ENCODE results near the gene CHURC1. TPM values are rescaled to one million over a fixed set of nuclear protein-coding genes. Genes with fewer than 3 reads are reported as not detected.

CHURC1 gene
- total RNA-seq, 2 donors from 2014 or later, result 70.9 to 102 TPM

GRCh38 chr14:64939817-64940190 lies 25.5 kb downstream of the CHURC1 start:
- Histone ChIP-seq H3K27ac (no peak overlapping the region), H3K27me3 (no peaks in the 10 kb centered on the region), H3K9me3 (no peaks in the 10 kb centered on the region), H3K4me3 (no peak overlapping the region), H3K4me1 (peaks cover 0 to 19% of the 10 kb centered on the region in 2 donors), H3K36me3 (no peaks in the 10 kb centered on the region)
- DNase-seq (ENCODE audit: low spot score), result no peak
- no peak for TF ChIP-seq CTCF (IDR thresholded peaks at IDR 0.05)

GRCh38 chr14:64940336-64940910 lies 26.2 kb downstream of the CHURC1 start:
- TF ChIP-seq CTCF (IDR thresholded peaks at IDR 0.05), result no peak
- H3K27ac ChIP-seq, result no peak overlapping the region
- no peaks in the 10 kb centered on the region for H3K27me3 ChIP-seq
- no peaks in the 10 kb centered on the region for H3K9me3 ChIP-seq
- peaks cover 0 to 12% of the 10 kb centered on the region in 2 donors for H3K4me1 ChIP-seq
- no peak for DNase-seq (ENCODE audit: low spot score)
- no peak overlapping the region for H3K4me3 ChIP-seq
- H3K36me3 ChIP-seq, result no peaks in the 10 kb centered on the region

GRCh38 chr14:64942531-64943111 lies 28.4 kb downstream of the CHURC1 start, which contains the start of gene GPX2:
TSS of gene GPX2 (minus strand) at chr14:64942745. CDS start at chr14:64942726, 19 bp downstream.
- no peaks in the 10 kb centered on the region for H3K27me3 ChIP-seq
- TF ChIP-seq CTCF (IDR thresholded peaks at IDR 0.05), result no peak
- H3K27ac ChIP-seq, result no peak within 1 kb of the TSS
- peaks cover 2% of the 10 kb centered on the region for H3K36me3 ChIP-seq
- DNase-seq (ENCODE audit: low spot score), result peak; percentile 46
- H3K4me3 ChIP-seq, result no peak within 1 kb of the TSS
- peaks cover 0 to 3% of the 10 kb centered on the region in 2 donors for H3K4me1 ChIP-seq
- no peaks in the 10 kb centered on the region for H3K9me3 ChIP-seq

GRCh38 chr14:64943556-64943955 lies 29.3 kb downstream of the CHURC1 start:
- Histone ChIP-seq H3K9me3 (no peaks in the 10 kb centered on the region), H3K27ac (no peak overlapping the region), H3K4me3 (no peak overlapping the region), H3K27me3 (no peaks in the 10 kb centered on the region), H3K4me1 (peaks cover 0 to 8% of the 10 kb centered on the region in 2 donors), H3K36me3 (peaks cover 11% of the 10 kb centered on the region)
- peak; percentile 46 for DNase-seq (ENCODE audit: low spot score)
- TF ChIP-seq CTCF (IDR thresholded peaks at IDR 0.05), result no peak

- H3K27me3 ChIP-seq, result no peaks in the 10 kb centered on the region
- no peak overlapping the region for H3K27ac ChIP-seq
- no peaks in the 10 kb centered on the region for H3K9me3 ChIP-seq
- no peak overlapping the region for H3K4me3 ChIP-seq
- H3K4me1 ChIP-seq, result peaks cover 0 to 12% of the 10 kb centered on the region in 2 donors
- peak; percentile 53 for DNase-seq (ENCODE audit: low spot score)
- TF ChIP-seq CTCF (IDR thresholded peaks at IDR 0.05), result no peak
- H3K36me3 ChIP-seq, result peaks cover 14% of the 10 kb centered on the region
These were observed 29.8 kb downstream of the CHURC1 start for GRCh38 chr14:64944041-64944440.
